DOHH2 (cell line): ENCODE measurements around the gene EXOSC5.

Source experiments
- CTCF ChIP-seq: fragments of 200-600 bp; sonication (generic); IDR thresholded peaks from one replicate; pipeline ENCODE4 v1.5.1; 2014; ENCODE audit warnings: antibody characterized with exemption, mild to moderate bottlenecking, low read depth, low read length; ENCODE audit not compliant: poor library complexity, severe bottlenecking
- EZH2phosphoT487 ChIP-seq: fragments of 200-600 bp; sonication (generic); IDR thresholded peaks from 2 replicates; pipeline ENCODE4 v1.6.1; 2017; ENCODE audit warnings: borderline replicate concordance, mild to moderate bottlenecking, antibody characterized with exemption, low read length, moderate library complexity, mixed read lengths

DNA sequence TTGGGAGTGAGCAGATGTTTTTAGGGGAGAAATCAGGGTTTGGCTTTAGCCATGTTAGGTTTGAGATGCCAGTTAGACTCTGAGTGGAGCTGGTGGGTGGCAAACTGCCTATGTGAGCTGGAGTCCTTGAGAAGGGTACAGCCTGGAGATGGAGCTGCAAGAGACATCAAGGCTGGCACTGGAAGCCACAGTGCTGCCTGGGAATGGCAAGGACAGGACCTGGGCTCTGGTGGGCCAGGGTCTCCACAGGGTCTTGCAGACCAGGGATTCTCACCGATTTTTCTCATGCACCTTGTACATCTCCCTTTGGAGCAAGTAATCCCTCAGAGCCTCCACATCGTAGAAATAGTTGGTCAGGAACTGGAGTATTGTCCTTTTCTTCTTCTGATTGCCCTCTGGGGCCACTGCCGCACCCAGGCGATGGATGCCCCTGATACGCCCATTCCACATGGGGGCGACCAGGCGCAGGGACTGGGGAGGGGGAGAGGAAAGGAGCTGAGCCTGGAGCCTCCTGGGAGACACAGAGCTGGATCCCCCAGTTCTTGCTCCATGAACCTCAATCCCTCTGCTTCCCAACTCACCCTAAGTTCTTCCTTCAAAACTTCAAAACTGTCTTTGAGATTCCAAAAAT lies 40.9 kb upstream of the EXOSC5 start:
- no peak for TF ChIP-seq CTCF
- no peak for TF ChIP-seq EZH2phosphoT487
